B cell (primary cell): ENCODE data around the gene POLR3B. TPM values are rescaled to one million over a fixed set of nuclear protein-coding genes. Genes with fewer than 3 reads are reported as not detected.

Experiments used
- ATAC-seq: fragments of 200-7000 bp; cut with Tn5 transposase; one replicate; pipeline ENCODE4 v1.10.0; 2021; ENCODE audit warnings: low read depth, mild to moderate bottlenecking, moderate number of reproducible peaks, moderate library complexity
- CTCF ChIA-PET: fragments of 350-600 bp; sonication (Branson Sonifier 250); formaldehyde crosslinking; loops from one replicate; lab custom pipeline; 2021; ENCODE audit warnings: antibody characterized with exemption, inconsistent platforms; lab: Charles Lee
- POLR2A ChIA-PET: fragments of 350-600 bp; sonication (Branson Sonifier 250); formaldehyde crosslinking; loops from one replicate; lab custom pipeline; 2021; ENCODE audit warnings: antibody characterized with exemption; lab: Charles Lee
- DNase-seq: peaks from one replicate; pipeline ENCODE4 v3.0.0; 2013
- H2AFZ ChIP-seq: 2 replicates; pipeline ENCODE4 v1.6.1; 2012; ENCODE audit warnings: mild to moderate bottlenecking, low read depth, low read length; ENCODE audit not compliant: insufficient read depth, poor library complexity, severe bottlenecking
- H3K27ac ChIP-seq, 2 donors: 1 replicate in 1 of 2; 2 replicates in 1 of 2; pipeline ENCODE4 v1.5.1; 2012 to 2013; ENCODE audit warnings: low read length in 2 of 2, mild to moderate bottlenecking in 2 of 2, moderate library complexity in 1 of 2
- H3K27me3 ChIP-seq, 4 experiments: fragments of 200-600 bp in 1 of 4; sonication (generic) in 1 of 4; replicated peaks in 1 of 4; 1 replicate in 2 of 4; 2 replicates in 2 of 4; pipeline versions ENCODE4 v1.6.1 to v1.7.0; 2013 to 2016; ENCODE audit warnings: low read length in 3 of 4, mild to moderate bottlenecking in 2 of 4, mixed read lengths in 1 of 4, moderate library complexity in 1 of 4; ENCODE audit not compliant: insufficient read depth in 4 of 4, control insufficient read depth in 3 of 4; ENCODE audit errors: control extremely low read depth in 1 of 4
- H3K36me3 ChIP-seq, 2 experiments: replicated peaks in 1 of 2; 1 replicate in 1 of 2; 2 replicates in 1 of 2; pipeline versions ENCODE4 v1.6.1 to v1.7.1; 2013; ENCODE audit warnings: low read length in 1 of 2; ENCODE audit not compliant: insufficient read depth in 2 of 2, control insufficient read depth in 1 of 2; ENCODE audit errors: control extremely low read depth in 1 of 2, extremely low read depth in 1 of 2
- H3K4me1 ChIP-seq, 2 donors: fragments of 200-600 bp in 1 of 2; sonication (generic) in 1 of 2; 1 replicate in 1 of 2; 2 replicates in 1 of 2; pipeline versions ENCODE4 v1.5.1 to v1.6.1; 2013 to 2017; ENCODE audit warnings: low read length in 2 of 2; ENCODE audit not compliant: control insufficient read depth in 2 of 2, insufficient read depth in 2 of 2
- H3K4me2 ChIP-seq: replicated peaks from 2 replicates; pipeline ENCODE3; 2012; ENCODE audit warnings: mild to moderate bottlenecking, low read depth, low read length; ENCODE audit not compliant: poor library complexity, severe bottlenecking
- H3K4me3 ChIP-seq, 5 experiments: fragments of 200-600 bp in 1 of 5; sonication (generic) in 1 of 5; 1 replicate in 3 of 5; 2 replicates in 2 of 5; pipeline versions ENCODE4 v1.5.1 to v1.7.0; 2011 to 2016; ENCODE audit warnings: low read length in 4 of 5, mild to moderate bottlenecking in 4 of 5, low read depth in 2 of 5, control low read depth in 1 of 5, moderate library complexity in 1 of 5; ENCODE audit not compliant: insufficient read depth in 1 of 5; ENCODE audit errors: control extremely low read depth in 1 of 5, extremely low read depth in 1 of 5
- H3K79me2 ChIP-seq: fragments of 200-600 bp; sonication (generic); one replicate; pipeline ENCODE4 v1.6.0; 2016; ENCODE audit warnings: low read length; ENCODE audit not compliant: control insufficient read depth, insufficient read depth
- H3K9ac ChIP-seq: fragments of 200-600 bp; sonication (generic); 2 replicates; pipeline ENCODE4 v1.6.1; 2017; ENCODE audit warnings: mild to moderate bottlenecking, low read length, moderate library complexity
- H3K9me3 ChIP-seq, 3 donors: one replicate each; pipeline versions ENCODE4 v1.6.1 to v1.7.1; 2013; ENCODE audit warnings: low read length in 2 of 3; ENCODE audit not compliant: control insufficient read depth in 2 of 3, insufficient read depth in 1 of 3; ENCODE audit errors: control extremely low read depth in 1 of 3
- H4K20me1 ChIP-seq: 2 replicates; pipeline ENCODE4 v1.6.0; 2012; ENCODE audit warnings: mild to moderate bottlenecking, low read length; ENCODE audit not compliant: insufficient read depth, control insufficient read depth, poor library complexity, severe bottlenecking
- H3K27ac Mint-ChIP-seq: one replicate; pipeline ENCODE4 v1.8.0; 2021; ENCODE audit warnings: mixed read lengths
- H3K27me3 Mint-ChIP-seq: one replicate; pipeline ENCODE4 v1.8.0; 2021; ENCODE audit warnings: mixed read lengths
- H3K4me1 Mint-ChIP-seq: one replicate; pipeline ENCODE4 v1.8.0; 2021; ENCODE audit warnings: mixed read lengths
- H3K4me3 Mint-ChIP-seq: one replicate; pipeline ENCODE4 v1.8.0; 2021; ENCODE audit warnings: mixed read lengths
- H3K9me3 Mint-ChIP-seq: one replicate; pipeline ENCODE4 v1.8.0; 2022; ENCODE audit warnings: mixed read lengths; ENCODE audit not compliant: insufficient read depth
- EZH2 ChIP-seq: IDR thresholded peaks from 2 replicates; pipeline ENCODE4 v1.6.1; 2012; ENCODE audit warnings: borderline replicate concordance, low read depth, mild to moderate bottlenecking, moderate library complexity, low read length; ENCODE audit not compliant: insufficient read depth, poor library complexity, severe bottlenecking
- WGBS: methylation state at CpG from one replicate; pipeline ENCODE4 v1.1.5; 2013; ENCODE audit warnings: missing lambda C conversion rate; ENCODE audit not compliant: insufficient coverage; 5-methylcytosine and 5-hydroxymethylcytosine counted together
- intact Hi-C: fragments of 100-400 bp; cut with micrococcal nuclease; formaldehyde crosslinking; loops from one replicate; pipeline ENCODE4 v1.10.0; 2022
- polyA plus RNA-seq: library from polyadenylated mRNA; depleted of rRNA; stranded (reverse); fragments of >200 nt; gene quantifications from 2 replicates; pipeline ENCODE4 v1.2.3, GENCODE V29; 2012
- total RNA-seq, 2 donors: library from RNA; stranded (reverse); fragments of 120-200 nt in 1 of 2; gene quantifications; 1 replicate in 1 of 2; 2 replicates in 1 of 2; pipeline versions ENCODE4 v1.2.3 to v1.2.4, GENCODE V29; 2013 to 2022
- TF ChIP-seq, protein P1 (sequence below): fragments of 200-600 bp; IDR thresholded peaks from one replicate; pipeline ENCODE4 v1.8.0; 2022; ENCODE audit warnings: antibody characterized with exemption, mild to moderate bottlenecking

The POLR3B gene
- total and polyA plus RNA-seq, 2 donors (not counting 1 experiment from before 2014, with no cell fraction given): 1.3 to 9.7 TPM

GRCh38 chr12:106359646-106360399 lies 2.3 kb downstream of the POLR3B start:
- WGBS: 98% methylated on average over 3 of the region's 7 CpGs
- no peak for DNase-seq

More at GRCh38 chr12:106359646-106360399, 2.3 kb downstream of the POLR3B start:
- Histone ChIP-seq H3K79me2 (peaks cover 23% of the 10 kb centered on the region), H3K4me1 (peaks cover 11 to 12% of the 10 kb centered on the region in 2 donors), H3K4me2 (no peak overlapping the region), H2AFZ (no peak overlapping the region), H3K4me3 (no peak overlapping the region), H3K9ac (no peak overlapping the region), H3K27me3 (no peaks in the 10 kb centered on the region), H4K20me1 (no peaks in the 10 kb centered on the region), H3K36me3 (no peaks in the 10 kb centered on the region), H3K27ac (no peak overlapping the region), H3K9me3 (no peaks in the 10 kb centered on the region)
- H3K4me3 Mint-ChIP-seq: no peak overlapping the region
- peaks cover 16% of the 10 kb centered on the region for H3K4me1 Mint-ChIP-seq
- no peaks in the 10 kb centered on the region for H3K27me3 Mint-ChIP-seq
- no peak overlapping the region for H3K27ac Mint-ChIP-seq
- ChIA-PET CTCF (no interaction called here), POLR2A (no interaction called here)
- ATAC-seq: no peak
- intact Hi-C loops: loop anchor here (10.0 kb wide), 1 partner anchor 1125 kb away; the partner anchor contains the start of gene APPL2
- no peaks in the 10 kb centered on the region for H3K9me3 Mint-ChIP-seq
- TF ChIP-seq, protein P1, sequence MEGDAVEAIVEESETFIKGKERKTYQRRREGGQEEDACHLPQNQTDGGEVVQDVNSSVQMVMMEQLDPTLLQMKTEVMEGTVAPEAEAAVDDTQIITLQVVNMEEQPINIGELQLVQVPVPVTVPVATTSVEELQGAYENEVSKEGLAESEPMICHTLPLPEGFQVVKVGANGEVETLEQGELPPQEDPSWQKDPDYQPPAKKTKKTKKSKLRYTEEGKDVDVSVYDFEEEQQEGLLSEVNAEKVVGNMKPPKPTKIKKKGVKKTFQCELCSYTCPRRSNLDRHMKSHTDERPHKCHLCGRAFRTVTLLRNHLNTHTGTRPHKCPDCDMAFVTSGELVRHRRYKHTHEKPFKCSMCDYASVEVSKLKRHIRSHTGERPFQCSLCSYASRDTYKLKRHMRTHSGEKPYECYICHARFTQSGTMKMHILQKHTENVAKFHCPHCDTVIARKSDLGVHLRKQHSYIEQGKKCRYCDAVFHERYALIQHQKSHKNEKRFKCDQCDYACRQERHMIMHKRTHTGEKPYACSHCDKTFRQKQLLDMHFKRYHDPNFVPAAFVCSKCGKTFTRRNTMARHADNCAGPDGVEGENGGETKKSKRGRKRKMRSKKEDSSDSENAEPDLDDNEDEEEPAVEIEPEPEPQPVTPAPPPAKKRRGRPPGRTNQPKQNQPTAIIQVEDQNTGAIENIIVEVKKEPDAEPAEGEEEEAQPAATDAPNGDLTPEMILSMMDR: no peak
- TF ChIP-seq EZH2: no peak
